Activated T-helper 1 cell treated with anti-CD3 and anti-CD28 coated beads, Interleukin-12 subunit alpha, Interleukin-12 subunit beta, Interleukin-2, Interleukin-4 antibody, amounts not matched to agents 30 ng/mL and 10 ng/mL and 1 ng/mL, durations not matched to agents 14 hours and 24 hours and 36 hours (primary cell): Measurements from ENCODE around the gene ATG9B. TPM values are rescaled to one million over a fixed set of nuclear protein-coding genes. Genes with fewer than 3 reads are reported as not detected.

Experiments used
- DNase-seq: peaks from one replicate; pipeline ENCODE4 v3.0.0; 2021; ENCODE audit warnings: low spot score
- H3K27ac Mint-ChIP-seq: one replicate; pipeline ENCODE4 v1.8.0; 2021; ENCODE audit warnings: mild to moderate bottlenecking, mixed read lengths
- H3K27me3 Mint-ChIP-seq: one replicate; pipeline ENCODE4 v1.8.0; 2022; ENCODE audit warnings: mild to moderate bottlenecking, moderate library complexity, mixed read lengths; ENCODE audit not compliant: insufficient read depth
- H3K36me3 Mint-ChIP-seq: one replicate; pipeline ENCODE4 v1.8.0; 2021; ENCODE audit warnings: low read depth, mixed read lengths
- H3K4me1 Mint-ChIP-seq: one replicate; pipeline ENCODE4 v1.8.0; 2021; ENCODE audit warnings: low read depth, mixed read lengths
- H3K4me3 Mint-ChIP-seq: one replicate; pipeline ENCODE4 v1.8.0; 2021; ENCODE audit warnings: mild to moderate bottlenecking, moderate library complexity, mixed read lengths
- H3K9me3 Mint-ChIP-seq: one replicate; pipeline ENCODE4 v1.8.0; 2021; ENCODE audit warnings: mixed read lengths
- intact Hi-C: fragments of 100-400 bp; cut with micrococcal nuclease; formaldehyde crosslinking; loops from one replicate; pipeline ENCODE4 v1.15.1; 2024
- total RNA-seq: library from RNA; stranded (reverse); gene quantifications from 2 replicates; pipeline ENCODE4 v1.2.3, GENCODE V29; 2022

Gene ATG9B
- total RNA-seq, 1 donor from 2014 or later: 6.3 TPM

DNA sequence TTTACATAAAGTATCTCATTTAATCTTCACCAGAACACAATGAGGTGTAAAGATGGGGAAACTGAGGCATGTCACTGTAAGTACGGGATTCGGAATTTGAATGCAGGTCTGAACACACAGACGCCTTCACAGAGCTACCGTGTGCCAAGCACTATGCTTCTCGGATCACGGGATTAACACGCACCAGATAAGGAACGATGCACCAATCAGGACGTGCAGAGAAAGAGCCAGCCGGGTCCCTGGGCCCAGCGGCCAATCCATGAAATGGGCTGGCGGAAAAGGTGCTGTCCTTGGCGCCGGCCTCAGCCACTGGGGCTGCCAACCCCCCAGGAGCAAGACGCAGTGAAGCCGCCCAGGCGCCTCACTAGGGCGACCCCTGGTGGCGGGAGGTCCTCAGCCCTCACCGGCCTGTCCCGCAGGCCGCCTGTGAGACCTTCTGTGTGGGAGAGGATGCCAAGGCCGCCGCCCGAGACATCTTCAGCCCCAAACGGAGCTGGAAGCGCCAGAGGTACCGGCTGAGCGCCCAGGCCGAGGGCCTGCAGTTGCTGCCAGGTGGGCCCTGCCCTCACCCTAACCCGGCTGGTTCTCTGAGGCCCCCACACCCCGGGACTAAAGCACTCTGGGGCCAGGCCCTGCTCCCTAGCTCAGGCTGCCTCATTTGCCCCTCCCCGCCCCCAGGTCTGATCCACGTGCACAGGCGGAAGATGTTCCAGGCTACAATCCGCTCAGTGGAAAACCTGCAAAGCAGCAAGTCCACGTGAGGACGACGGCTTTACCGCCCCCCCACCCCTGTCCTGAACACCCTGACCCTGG is 15.6 kb downstream of the ATG9B start:
- intact Hi-C loops: loop anchor here (1.0 kb wide), 2 partner anchors 31 to 49 kb away; partner anchors contain the start of gene CDK5
- peak overlapping the region; percentile 81 for H3K4me3 Mint-ChIP-seq
- H3K27me3 Mint-ChIP-seq: no peaks in the 10 kb centered on the region
- H3K4me1 Mint-ChIP-seq: peaks cover 44% of the 10 kb centered on the region
- H3K36me3 Mint-ChIP-seq: no peaks in the 10 kb centered on the region
- DNase-seq: peak; percentile 71
- no peaks in the 10 kb centered on the region for H3K9me3 Mint-ChIP-seq
- H3K27ac Mint-ChIP-seq: peak overlapping the region; percentile 71

DNA sequence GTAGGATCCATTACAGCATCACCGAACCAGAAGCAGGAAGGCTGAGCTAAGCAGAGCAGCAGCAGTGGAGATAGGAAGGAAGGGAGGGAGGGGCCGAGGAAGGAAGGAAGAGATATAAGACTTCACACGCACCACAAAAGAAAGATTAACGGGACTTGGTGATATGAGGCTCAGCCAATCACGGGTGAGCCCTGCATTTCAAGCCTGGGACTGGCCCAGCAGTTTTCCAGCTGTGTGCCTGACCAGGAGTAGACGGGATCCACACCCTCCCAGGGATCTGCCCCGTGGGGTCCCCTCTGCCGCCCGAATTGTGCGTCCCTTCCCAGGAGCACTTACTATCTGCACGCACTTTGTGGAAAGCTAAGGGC is 16.2 kb downstream of the ATG9B start:
- Mint-ChIP-seq H3K9me3 (no peaks in the 10 kb centered on the region), H3K4me1 (peaks cover 44% of the 10 kb centered on the region), H3K27me3 (no peaks in the 10 kb centered on the region), H3K36me3 (no peaks in the 10 kb centered on the region), H3K4me3 (peak overlapping the region; percentile 81), H3K27ac (peak overlapping the region; percentile 71)
- peak; percentile 20 for DNase-seq
- intact Hi-C loops: loop anchor here (1.0 kb wide), 2 partner anchors 31 to 49 kb away; partner anchors contain the start of gene CDK5

DNA sequence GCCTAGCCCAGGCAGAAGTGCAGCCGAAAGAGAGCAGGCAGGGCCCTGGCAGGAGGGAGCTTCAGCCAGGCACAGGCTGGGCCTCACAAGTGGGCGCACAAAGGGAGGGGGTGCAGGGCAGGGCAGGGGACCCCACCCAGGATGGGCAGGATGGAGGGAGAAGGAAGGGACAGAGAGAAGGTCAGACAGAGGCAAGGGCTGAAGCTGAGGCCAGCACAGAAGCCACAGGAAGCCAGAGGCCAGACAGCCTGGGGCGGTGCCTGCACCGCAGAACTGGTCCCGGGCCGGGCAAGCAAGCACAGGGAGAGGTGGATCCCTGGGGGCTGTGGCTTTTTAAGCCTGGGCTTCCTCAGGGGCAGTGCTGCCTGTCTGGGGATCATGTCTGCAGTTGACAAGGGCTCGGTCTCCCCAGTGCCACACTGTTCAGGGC is 16.8 kb downstream of the ATG9B start:
- Mint-ChIP-seq H3K27ac (peak overlapping the region; percentile 71), H3K36me3 (no peaks in the 10 kb centered on the region), H3K9me3 (no peaks in the 10 kb centered on the region), H3K27me3 (no peaks in the 10 kb centered on the region), H3K4me3 (peak overlapping the region; percentile 81), H3K4me1 (peaks cover 39% of the 10 kb centered on the region)
- intact Hi-C loops: no loop called here
- DNase-seq: no peak

DNA sequence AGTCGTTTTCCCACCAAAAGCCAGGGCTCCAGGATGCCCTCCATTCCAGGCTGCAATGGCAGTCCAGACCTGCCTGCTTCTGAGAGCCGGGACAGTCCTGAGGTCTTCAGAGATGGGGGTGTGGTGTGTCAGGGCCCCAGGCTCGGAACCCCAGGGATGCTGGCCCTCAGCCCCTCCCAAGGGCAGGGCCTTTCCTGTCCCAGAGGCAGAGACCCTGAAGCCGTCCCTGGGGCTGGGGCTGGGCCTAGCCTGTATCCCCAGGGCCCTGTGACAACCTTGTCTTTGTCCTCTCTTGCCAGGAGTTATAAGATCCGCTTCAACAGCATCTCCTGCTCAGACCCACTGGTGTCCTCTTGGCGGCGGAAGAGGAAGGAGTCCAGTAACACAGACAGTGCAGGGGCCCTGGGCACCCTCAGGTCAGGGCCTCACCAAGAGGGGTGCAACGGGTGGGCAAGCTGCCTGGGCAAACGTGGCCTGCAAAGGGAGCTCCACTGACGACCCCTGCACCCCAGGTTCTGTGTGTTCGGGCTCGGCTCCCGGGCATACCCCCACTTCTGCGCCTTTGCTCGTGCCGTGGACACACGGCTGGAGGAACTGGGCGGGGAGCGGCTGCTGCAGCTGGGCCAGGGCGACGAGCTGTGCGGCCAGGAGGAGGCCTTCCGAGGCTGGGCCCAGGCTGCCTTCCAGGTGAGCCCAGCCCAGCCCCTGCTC is 17.5 kb downstream of the ATG9B start:
- DNase-seq: no peak
- Mint-ChIP-seq H3K27me3 (no peaks in the 10 kb centered on the region), H3K27ac (no peak overlapping the region), H3K4me1 (peaks cover 32% of the 10 kb centered on the region), H3K36me3 (no peaks in the 10 kb centered on the region), H3K9me3 (no peaks in the 10 kb centered on the region), H3K4me3 (no peak overlapping the region)
- intact Hi-C loops: no loop called here

DNA sequence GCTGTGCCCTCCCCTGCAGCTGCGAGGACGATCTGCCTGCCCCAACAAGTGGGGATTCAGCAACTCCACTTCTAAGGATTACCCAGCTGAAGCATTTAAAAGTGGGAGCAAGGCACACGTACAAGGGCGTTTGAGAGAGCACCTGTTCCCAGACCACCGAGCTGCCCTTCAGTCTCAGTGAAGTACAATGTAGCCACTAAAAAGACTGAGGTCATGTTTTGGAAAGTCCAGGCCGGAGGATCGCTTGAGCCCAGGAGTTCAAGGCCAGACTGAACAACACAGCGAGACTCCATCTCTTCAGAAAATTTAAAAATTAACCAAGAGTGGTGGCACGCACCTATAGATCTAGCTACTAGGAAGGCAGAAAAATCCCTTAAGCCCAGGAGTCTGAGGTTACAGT is 18.7 kb downstream of the ATG9B start:
- Mint-ChIP-seq H3K4me3 (no peak overlapping the region), H3K4me1 (peaks cover 21% of the 10 kb centered on the region), H3K27me3 (no peaks in the 10 kb centered on the region), H3K9me3 (no peaks in the 10 kb centered on the region), H3K27ac (no peak overlapping the region), H3K36me3 (peaks cover 1% of the 10 kb centered on the region)
- intact Hi-C loops: no loop called here
- DNase-seq: no peak

DNA sequence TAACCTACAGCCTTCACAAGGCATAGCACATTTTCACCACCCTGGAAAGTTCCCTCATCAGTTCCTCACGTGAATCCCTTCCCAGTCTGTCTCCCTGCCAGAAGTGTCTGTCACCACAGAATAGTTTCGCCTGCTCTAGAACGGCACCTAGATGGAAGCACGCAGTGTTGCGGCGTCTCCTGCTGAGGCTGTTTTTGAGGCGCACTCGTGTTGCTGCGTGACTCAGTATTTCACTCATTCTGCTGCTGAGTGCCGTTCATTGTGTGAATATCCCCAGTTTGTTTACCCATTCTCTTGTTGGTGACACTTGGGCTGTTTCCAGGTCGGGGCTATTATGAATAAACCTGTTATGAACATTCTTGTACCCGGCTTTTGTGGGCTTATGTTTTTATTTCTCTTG is 20.7 kb downstream of the ATG9B start:
- Mint-ChIP-seq H3K36me3 (peaks cover 1% of the 10 kb centered on the region), H3K27me3 (no peaks in the 10 kb centered on the region), H3K4me3 (no peak overlapping the region), H3K9me3 (no peaks in the 10 kb centered on the region), H3K4me1 (peaks cover 15% of the 10 kb centered on the region), H3K27ac (no peak overlapping the region)
- intact Hi-C loops: no loop called here
- DNase-seq: no peak

DNA sequence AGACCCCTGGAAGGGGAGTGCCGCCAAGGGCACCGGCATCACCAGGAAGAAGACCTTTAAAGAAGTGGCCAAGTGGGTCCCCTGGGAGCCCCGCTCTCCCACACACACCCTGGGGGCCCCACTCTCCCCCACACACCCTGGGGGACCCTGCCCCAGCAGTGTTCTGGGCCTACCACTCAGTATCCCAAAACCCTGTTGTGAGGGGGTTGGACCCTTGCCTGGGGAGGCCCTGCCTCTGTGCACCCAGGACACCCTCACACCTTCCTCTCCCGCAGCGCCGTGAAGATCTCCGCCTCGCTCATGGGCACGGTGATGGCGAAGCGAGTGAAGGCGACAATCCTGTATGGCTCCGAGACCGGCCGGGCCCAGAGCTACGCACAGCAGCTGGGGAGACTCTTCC is 22.7 kb downstream of the ATG9B start:
- no peak for DNase-seq
- Mint-ChIP-seq H3K4me3 (no peak overlapping the region), H3K27me3 (no peaks in the 10 kb centered on the region), H3K9me3 (no peaks in the 10 kb centered on the region), H3K27ac (no peak overlapping the region), H3K36me3 (peaks cover 1% of the 10 kb centered on the region), H3K4me1 (peaks cover 6% of the 10 kb centered on the region)
- intact Hi-C loops: no loop called here

DNA sequence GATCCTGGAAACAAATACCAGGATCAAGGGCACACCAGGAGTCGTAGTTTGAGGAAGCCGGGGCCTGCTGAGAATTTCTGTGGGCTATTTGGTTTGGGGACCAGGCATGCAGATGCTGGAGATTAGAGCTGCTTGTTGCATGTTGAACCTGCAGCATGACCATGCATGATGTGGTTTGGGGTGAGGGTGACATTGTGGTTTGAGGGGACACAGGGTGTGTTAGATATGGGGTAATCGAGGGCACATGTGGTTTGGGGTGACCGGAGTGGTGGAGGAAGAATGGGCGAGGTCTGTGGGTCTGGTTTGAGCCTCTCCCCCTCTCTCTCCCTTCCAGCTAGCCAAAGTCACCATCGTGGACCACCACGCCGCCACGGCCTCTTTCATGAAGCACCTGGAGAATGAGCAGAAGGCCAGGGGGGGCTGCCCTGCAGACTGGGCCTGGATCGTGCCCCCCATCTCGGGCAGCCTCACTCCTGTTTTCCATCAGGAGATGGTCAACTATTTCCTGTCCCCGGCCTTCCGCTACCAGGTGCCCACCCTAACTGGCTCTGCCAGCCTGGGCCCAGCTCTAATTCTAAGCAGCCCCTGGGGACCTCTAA is 23.3 kb downstream of the ATG9B start:
- Mint-ChIP-seq H3K4me1 (peaks cover 6% of the 10 kb centered on the region), H3K27me3 (no peaks in the 10 kb centered on the region), H3K27ac (no peak overlapping the region), H3K36me3 (peaks cover 1% of the 10 kb centered on the region), H3K9me3 (no peaks in the 10 kb centered on the region), H3K4me3 (no peak overlapping the region)
- intact Hi-C loops: no loop called here
- no peak for DNase-seq

DNA sequence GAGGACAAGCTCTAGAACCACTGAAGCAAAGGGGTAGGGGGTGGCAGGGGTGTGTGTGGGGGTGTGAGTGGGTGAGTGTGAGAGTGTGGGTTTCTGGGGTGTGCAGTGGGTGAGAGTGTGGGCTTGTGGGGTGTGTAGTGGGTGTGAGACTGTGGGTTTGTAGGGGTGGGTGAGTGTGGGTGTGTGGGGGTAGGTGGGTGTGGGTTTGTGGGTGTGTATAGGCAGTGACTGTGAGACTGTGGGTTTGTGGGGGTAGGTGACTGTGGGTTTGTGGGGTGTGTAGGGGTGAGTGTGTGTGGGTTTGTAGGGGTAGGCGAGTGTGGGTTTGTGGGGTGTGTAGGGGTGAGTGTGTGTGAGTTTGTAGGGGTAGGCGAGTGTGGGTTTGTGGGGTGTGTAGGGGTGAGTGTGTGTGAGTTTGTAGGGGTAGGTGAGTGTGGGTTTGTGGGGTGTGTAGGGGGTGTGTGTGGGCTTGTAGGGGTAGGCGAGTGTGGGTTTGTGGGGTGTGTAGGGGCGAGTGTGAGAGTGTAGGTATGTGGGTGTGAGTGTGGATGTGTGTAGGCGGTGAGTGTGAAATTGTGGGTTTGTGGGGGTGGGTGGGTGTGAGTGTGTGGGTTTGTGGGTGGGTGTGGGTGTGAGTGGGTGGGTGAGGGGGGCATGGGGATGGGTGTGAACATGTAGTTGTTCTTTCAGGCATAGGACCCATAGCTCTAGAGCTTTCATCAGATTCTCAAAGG is 24.6 kb downstream of the ATG9B start:
- peaks cover 1% of the 10 kb centered on the region for H3K36me3 Mint-ChIP-seq
- intact Hi-C loops: no loop called here
- H3K27me3 Mint-ChIP-seq: no peaks in the 10 kb centered on the region
- no peak for DNase-seq
- no peaks in the 10 kb centered on the region for H3K9me3 Mint-ChIP-seq
- peaks cover 6% of the 10 kb centered on the region for H3K4me1 Mint-ChIP-seq
- H3K4me3 Mint-ChIP-seq: no peak overlapping the region
- H3K27ac Mint-ChIP-seq: no peak overlapping the region

DNA sequence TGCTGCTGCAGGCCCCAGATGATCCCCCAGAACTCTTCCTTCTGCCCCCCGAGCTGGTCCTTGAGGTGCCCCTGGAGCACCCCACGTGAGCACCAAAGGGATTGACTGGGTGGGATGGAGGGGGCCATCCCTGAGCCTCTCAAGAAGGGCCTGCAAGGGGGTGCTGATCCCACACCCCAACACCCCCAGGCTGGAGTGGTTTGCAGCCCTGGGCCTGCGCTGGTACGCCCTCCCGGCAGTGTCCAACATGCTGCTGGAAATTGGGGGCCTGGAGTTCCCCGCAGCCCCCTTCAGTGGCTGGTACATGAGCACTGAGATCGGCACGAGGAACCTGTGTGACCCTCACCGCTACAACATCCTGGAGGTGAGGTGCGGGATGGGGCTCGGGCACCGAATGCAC is 25.3 kb downstream of the ATG9B start:
- Mint-ChIP-seq H3K27me3 (no peaks in the 10 kb centered on the region), H3K36me3 (peaks cover 1% of the 10 kb centered on the region), H3K4me3 (no peak overlapping the region), H3K9me3 (no peaks in the 10 kb centered on the region), H3K27ac (no peak overlapping the region), H3K4me1 (peaks cover 6% of the 10 kb centered on the region)
- no peak for DNase-seq
- intact Hi-C loops: no loop called here

DNA sequence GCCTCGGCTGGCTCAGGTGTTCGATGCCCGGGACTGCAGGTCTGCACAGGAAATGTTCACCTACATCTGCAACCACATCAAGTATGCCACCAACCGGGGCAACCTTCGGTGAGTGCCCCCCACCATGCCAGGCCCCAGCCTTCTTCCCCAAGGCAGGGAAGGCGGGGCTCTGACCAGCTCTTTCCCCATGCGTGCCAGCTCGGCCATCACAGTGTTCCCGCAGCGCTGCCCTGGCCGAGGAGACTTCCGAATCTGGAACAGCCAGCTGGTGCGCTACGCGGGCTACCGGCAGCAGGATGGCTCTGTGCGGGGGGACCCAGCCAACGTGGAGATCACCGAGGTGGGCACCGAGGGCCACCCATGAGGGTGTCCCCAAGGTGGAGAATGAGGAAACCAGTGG is 26.0 kb downstream of the ATG9B start:
- no peak overlapping the region for H3K27ac Mint-ChIP-seq

DNA sequence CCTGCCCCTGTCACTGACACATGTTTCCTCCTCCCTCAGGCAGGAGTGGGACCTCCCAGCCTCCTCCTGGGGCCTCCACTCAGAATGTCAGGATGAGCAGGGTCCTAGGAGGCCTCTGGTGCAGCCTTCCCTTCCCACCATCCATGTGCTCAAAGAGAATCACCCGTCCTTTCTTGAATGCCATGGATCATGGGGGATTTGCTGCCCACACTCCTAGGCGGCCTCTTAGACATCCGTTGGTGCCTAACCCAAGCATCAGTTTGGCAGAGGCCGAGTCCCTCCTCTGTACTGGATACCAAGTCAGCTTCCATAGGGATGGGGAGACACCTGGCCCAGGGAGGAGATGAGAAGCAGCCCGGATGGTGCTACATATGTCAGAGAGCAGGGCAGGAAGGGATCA is 26.5 kb downstream of the ATG9B start:
- H3K27ac Mint-ChIP-seq: no peak overlapping the region

More for the DNA sequence above, 26.0 kb downstream of the ATG9B start:
- intact Hi-C loops: no loop called here
- Mint-ChIP-seq H3K9me3 (no peaks in the 10 kb centered on the region), H3K27me3 (no peaks in the 10 kb centered on the region), H3K4me1 (peaks cover 6% of the 10 kb centered on the region), H3K4me3 (no peak overlapping the region), H3K36me3 (peaks cover 1% of the 10 kb centered on the region)
- no peak for DNase-seq

More for the DNA sequence above, 26.5 kb downstream of the ATG9B start:
- H3K4me3 Mint-ChIP-seq: no peak overlapping the region
- DNase-seq: no peak
- intact Hi-C loops: no loop called here
- no peaks in the 10 kb centered on the region for H3K27me3 Mint-ChIP-seq
- peaks cover 1% of the 10 kb centered on the region for H3K36me3 Mint-ChIP-seq
- H3K4me1 Mint-ChIP-seq: peaks cover 6% of the 10 kb centered on the region
- no peaks in the 10 kb centered on the region for H3K9me3 Mint-ChIP-seq
